ENCODE data around the gene NCEH1.

Gene NCEH1

DNA sequence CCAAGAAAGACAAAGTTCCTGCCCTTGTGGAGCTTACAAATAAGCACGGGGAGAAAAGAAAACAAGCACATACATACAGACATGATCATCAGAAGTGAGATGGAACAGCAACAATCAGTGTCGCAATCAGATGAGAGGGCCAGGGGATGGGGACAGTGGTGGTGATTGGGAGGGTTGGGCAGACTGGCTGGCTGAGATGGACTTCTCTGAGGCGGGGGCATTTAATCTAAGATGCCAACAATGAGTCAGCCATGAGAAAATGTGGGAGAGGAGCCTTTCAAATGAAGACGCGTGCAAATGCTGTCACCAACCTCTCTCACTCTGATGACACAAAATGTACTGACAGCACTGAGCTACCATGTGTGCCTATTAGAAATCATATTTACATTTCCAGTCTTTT, 81.4 kb downstream of the NCEH1 start:
- Histone ChIP-seq H3K4me3 (ENCODE audit: low read length, poor library complexity, severe bottlenecking) (no peak overlapping the region), H3K4me1 (ENCODE audit: insufficient read depth, low read length, poor library complexity, severe bottlenecking) (no peaks in the 10 kb centered on the region), H2AFZ (ENCODE audit: low read length) (no peak overlapping the region), H4K20me1 (ENCODE audit: insufficient read depth, low read length, poor library complexity, severe bottlenecking) (no peaks in the 10 kb centered on the region), H3K9me3 (ENCODE audit: insufficient read depth, low read depth, low read length) (no peaks in the 10 kb centered on the region), H3K4me2 (ENCODE audit: low read depth, low read length, poor library complexity, severe bottlenecking) (no peak overlapping the region), H3F3A (ENCODE audit: low read depth) (no peaks in the 10 kb centered on the region), H3K27me3 (ENCODE audit: insufficient read depth, low read length, poor library complexity, severe bottlenecking) (no peaks in the 10 kb centered on the region), H3K9me2 (replicated peaks; ENCODE audit: low read depth, low read length) (no peaks in the 10 kb centered on the region), H3K79me2 (ENCODE audit: insufficient read depth, low read length) (no peaks in the 10 kb centered on the region), H3K9ac (ENCODE audit: low read depth, low read length, poor library complexity, severe bottlenecking) (no peak overlapping the region), H3K36me3 (ENCODE audit: insufficient read depth, low read length) (peaks cover 6% of the 10 kb centered on the region; the same call in 1 of the 2 replicates)
- TF ChIP-seq, protein P1, sequence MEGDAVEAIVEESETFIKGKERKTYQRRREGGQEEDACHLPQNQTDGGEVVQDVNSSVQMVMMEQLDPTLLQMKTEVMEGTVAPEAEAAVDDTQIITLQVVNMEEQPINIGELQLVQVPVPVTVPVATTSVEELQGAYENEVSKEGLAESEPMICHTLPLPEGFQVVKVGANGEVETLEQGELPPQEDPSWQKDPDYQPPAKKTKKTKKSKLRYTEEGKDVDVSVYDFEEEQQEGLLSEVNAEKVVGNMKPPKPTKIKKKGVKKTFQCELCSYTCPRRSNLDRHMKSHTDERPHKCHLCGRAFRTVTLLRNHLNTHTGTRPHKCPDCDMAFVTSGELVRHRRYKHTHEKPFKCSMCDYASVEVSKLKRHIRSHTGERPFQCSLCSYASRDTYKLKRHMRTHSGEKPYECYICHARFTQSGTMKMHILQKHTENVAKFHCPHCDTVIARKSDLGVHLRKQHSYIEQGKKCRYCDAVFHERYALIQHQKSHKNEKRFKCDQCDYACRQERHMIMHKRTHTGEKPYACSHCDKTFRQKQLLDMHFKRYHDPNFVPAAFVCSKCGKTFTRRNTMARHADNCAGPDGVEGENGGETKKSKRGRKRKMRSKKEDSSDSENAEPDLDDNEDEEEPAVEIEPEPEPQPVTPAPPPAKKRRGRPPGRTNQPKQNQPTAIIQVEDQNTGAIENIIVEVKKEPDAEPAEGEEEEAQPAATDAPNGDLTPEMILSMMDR (conservative IDR thresholded peaks at IDR 0.05; ENCODE audit: low read length), result no peak
- TF ChIP-seq EZH2phosphoT487 (IDR thresholded peaks at IDR 0.05; ENCODE audit: borderline replicate concordance), result no peak

DNA sequence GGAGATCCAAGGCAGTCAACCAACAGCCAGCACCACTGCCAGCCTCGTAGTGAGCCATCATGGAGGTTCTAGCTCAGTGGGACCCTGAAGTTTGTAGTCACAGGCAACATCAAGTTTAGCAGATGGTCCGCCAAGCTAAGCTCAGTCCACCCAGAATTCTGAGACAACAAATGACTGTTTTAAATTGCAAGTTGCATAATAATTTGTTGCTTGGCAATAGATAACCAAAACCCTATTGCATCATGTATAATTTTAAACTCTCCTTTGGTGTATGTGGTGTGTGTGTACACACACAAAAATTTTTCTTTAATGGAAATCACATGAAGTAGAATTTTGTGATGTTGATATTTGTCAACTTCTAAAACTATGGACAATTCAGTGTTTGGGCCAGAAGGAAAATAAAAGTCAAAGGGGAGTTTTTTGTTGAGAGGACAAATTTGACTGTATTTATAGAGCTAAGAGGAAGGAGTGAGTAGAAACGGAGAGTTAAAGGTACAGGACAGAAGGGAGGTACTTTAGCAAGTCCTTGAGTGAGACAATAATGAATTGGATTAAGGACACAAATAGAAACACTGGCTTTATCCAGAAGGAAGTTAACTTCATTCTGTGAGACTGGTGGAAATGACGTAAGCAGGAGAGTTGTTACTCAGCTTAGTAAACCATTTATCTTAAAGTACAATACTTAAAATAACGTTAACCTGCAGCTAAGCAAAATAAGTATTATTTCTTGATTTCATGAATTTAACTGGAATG, 83.6 kb downstream of the NCEH1 start:
- H3K79me2 ChIP-seq (ENCODE audit: insufficient read depth, low read length), result no peaks in the 10 kb centered on the region
- H2AFZ ChIP-seq (ENCODE audit: low read length), result no peak overlapping the region

DNA sequence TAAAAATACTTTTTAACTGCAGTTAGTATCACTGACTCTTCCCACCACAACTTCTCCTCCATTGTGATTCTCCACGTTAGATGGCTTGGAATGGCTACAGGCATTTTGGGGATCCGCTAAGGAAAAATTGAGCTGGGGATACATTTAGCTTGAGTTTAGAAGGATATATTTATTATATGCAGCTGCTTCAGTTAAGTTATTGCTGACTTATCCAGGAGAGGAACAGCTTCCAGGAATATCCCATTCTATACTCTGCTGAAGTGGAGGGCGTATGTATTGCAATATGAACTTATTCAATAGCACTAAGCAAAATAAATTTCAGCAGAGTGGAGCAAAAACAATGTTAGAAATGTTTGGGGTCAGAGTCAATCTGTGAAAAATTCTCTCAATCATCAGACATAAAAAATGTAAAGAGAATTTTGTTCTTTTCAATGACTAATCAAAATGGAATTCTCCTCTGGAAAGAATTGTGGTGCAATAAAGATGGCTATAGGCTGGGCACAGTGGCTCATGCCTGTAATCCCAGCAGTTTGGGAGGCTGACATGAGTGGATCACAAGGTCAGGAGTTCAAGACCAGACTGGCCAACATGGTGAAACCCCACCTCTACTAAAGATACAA, 84.7 kb downstream of the NCEH1 start:
- peaks cover 12% of the 10 kb centered on the region for H3K4me1 ChIP-seq (ENCODE audit: insufficient read depth, low read length, poor library complexity, severe bottlenecking)
- TF ChIP-seq EZH2phosphoT487 (IDR thresholded peaks at IDR 0.05; ENCODE audit: borderline replicate concordance), result no peak
- H3K4me3 ChIP-seq (ENCODE audit: low read length, poor library complexity, severe bottlenecking), result no peak overlapping the region
- H3K79me2 ChIP-seq (ENCODE audit: insufficient read depth, low read length), result no peaks in the 10 kb centered on the region
- no peaks in the 10 kb centered on the region for H3K9me3 ChIP-seq (ENCODE audit: insufficient read depth, low read depth, low read length)
- no peaks in the 10 kb centered on the region for H3K27me3 ChIP-seq (ENCODE audit: insufficient read depth, low read length, poor library complexity, severe bottlenecking)
- H3K4me2 ChIP-seq (ENCODE audit: low read depth, low read length, poor library complexity, severe bottlenecking), result no peak overlapping the region
- no peaks in the 10 kb centered on the region for H3K9me2 ChIP-seq (replicated peaks; ENCODE audit: low read depth, low read length)
- H3K36me3 ChIP-seq (ENCODE audit: insufficient read depth, low read length), result no peaks in the 10 kb centered on the region
- H2AFZ ChIP-seq (ENCODE audit: low read length), result no peak overlapping the region
- no peaks in the 10 kb centered on the region for H3F3A ChIP-seq (ENCODE audit: low read depth)
- H3K9ac ChIP-seq (ENCODE audit: low read depth, low read length, poor library complexity, severe bottlenecking), result no peak overlapping the region
- no peaks in the 10 kb centered on the region for H4K20me1 ChIP-seq (ENCODE audit: insufficient read depth, low read length, poor library complexity, severe bottlenecking)

More for the DNA sequence above, 83.6 kb downstream of the NCEH1 start:
- Histone ChIP-seq H3K9ac (ENCODE audit: low read depth, low read length, poor library complexity, severe bottlenecking) (no peak overlapping the region), H3K4me2 (ENCODE audit: low read depth, low read length, poor library complexity, severe bottlenecking) (no peak overlapping the region), H4K20me1 (ENCODE audit: insufficient read depth, low read length, poor library complexity, severe bottlenecking) (no peaks in the 10 kb centered on the region), H3F3A (ENCODE audit: low read depth) (no peaks in the 10 kb centered on the region), H3K9me2 (replicated peaks; ENCODE audit: low read depth, low read length) (no peaks in the 10 kb centered on the region), H3K36me3 (ENCODE audit: insufficient read depth, low read length) (no peaks in the 10 kb centered on the region), H3K9me3 (ENCODE audit: insufficient read depth, low read depth, low read length) (no peaks in the 10 kb centered on the region), H3K4me3 (ENCODE audit: low read length, poor library complexity, severe bottlenecking) (no peak overlapping the region), H3K27me3 (ENCODE audit: insufficient read depth, low read length, poor library complexity, severe bottlenecking) (no peaks in the 10 kb centered on the region), H3K4me1 (ENCODE audit: insufficient read depth, low read length, poor library complexity, severe bottlenecking) (peaks cover 9% of the 10 kb centered on the region)
- no peak for TF ChIP-seq EZH2phosphoT487 (IDR thresholded peaks at IDR 0.05; ENCODE audit: borderline replicate concordance)
- TF ChIP-seq, protein P1 (conservative IDR thresholded peaks at IDR 0.05; ENCODE audit: low read length), result no peak
